Activated T-helper 2 cell treated with anti-CD3 and anti-CD28 coated beads, Interferon-gamma antibody, Interleukin-2, Interleukin-4, amounts not matched to agents 10 μg/mL and 5 μg/mL and 100 μg/mL, durations not matched to agents 14 hours and 24 hours and 36 hours (primary cell): ENCODE data around the gene LPCAT1. TPM values are rescaled to one million over a fixed set of nuclear protein-coding genes. Genes with fewer than 3 reads are reported as not detected.

Experiments used
- DNase-seq: peaks from one replicate; pipeline ENCODE4 v3.0.0; 2021; ENCODE audit warnings: low spot score
- H3K27ac Mint-ChIP-seq: one replicate; pipeline ENCODE4 v1.8.0; 2021; ENCODE audit warnings: mixed read lengths
- H3K27me3 Mint-ChIP-seq: one replicate; pipeline ENCODE4 v1.8.0; 2021; ENCODE audit warnings: low read depth, mixed read lengths
- H3K36me3 Mint-ChIP-seq: one replicate; pipeline ENCODE4 v1.8.0; 2021; ENCODE audit warnings: low read depth, mixed read lengths
- H3K4me1 Mint-ChIP-seq: one replicate; pipeline ENCODE4 v1.8.0; 2021; ENCODE audit warnings: low read depth, mixed read lengths
- H3K4me3 Mint-ChIP-seq: one replicate; pipeline ENCODE4 v1.8.0; 2021; ENCODE audit warnings: low read depth, mild to moderate bottlenecking, moderate library complexity, mixed read lengths
- H3K9me3 Mint-ChIP-seq: one replicate; pipeline ENCODE4 v1.8.0; 2021; ENCODE audit warnings: mixed read lengths
- intact Hi-C: fragments of 100-400 bp; cut with micrococcal nuclease; formaldehyde crosslinking; loops from one replicate; pipeline ENCODE4 v1.15.1; 2023
- total RNA-seq: library from RNA; stranded (reverse); gene quantifications from 2 replicates; pipeline ENCODE4 v1.2.3, GENCODE V29; 2022

Gene LPCAT1
- total RNA-seq, 1 donor from 2014 or later = 78.4 TPM

DNA sequence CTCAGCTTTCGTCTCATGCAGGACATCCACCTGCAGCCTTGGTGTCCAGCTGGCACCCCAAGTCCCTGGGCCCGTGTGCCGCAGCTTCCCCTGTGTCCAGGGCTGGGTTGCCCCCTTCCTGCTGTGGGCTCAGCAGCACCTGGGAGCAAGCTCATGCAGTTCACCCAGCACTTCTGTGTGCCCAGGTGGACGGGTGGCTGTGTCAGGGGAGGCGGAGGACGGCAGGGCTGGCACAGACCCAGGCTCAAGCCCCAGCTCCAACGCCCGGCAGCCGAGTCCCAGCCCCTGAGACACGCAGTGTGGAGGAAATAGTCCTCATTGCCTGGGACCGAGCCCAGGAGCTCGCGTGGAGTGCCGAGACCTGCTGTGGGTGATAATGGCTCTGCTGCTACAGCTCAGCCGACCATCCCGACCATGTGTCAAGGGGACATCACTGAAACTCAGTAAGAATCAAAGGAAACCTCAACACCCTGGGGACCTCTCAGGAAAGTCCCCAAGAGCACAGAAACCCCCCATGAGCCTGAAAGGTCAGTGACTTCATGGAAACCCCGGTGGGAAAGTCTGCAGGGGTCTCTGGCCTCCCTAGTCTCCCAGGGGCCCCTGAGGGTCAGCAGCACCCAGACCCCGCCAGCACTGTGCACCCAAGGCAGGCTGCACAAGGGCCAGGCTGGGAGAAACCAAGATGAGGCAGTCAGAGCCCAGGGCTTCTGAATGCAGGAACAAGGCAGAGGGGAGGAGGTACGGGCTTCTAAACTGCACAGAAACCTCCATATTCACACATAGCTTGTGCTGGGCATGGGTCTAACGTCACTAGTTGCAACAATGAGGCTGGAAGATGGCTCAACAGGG lies 38.8 kb downstream of the LPCAT1 start:
- Mint-ChIP-seq H3K4me3 (no peak overlapping the region), H3K36me3 (peaks cover 34% of the 10 kb centered on the region), H3K27ac (no peak overlapping the region), H3K27me3 (no peaks in the 10 kb centered on the region), H3K9me3 (no peaks in the 10 kb centered on the region), H3K4me1 (peaks cover 9% of the 10 kb centered on the region)
- intact Hi-C loops = loop anchor here (5.0 kb wide), 1 partner anchor 42 kb away; no protein-coding TSS in a partner anchor
- no peak for DNase-seq

DNA sequence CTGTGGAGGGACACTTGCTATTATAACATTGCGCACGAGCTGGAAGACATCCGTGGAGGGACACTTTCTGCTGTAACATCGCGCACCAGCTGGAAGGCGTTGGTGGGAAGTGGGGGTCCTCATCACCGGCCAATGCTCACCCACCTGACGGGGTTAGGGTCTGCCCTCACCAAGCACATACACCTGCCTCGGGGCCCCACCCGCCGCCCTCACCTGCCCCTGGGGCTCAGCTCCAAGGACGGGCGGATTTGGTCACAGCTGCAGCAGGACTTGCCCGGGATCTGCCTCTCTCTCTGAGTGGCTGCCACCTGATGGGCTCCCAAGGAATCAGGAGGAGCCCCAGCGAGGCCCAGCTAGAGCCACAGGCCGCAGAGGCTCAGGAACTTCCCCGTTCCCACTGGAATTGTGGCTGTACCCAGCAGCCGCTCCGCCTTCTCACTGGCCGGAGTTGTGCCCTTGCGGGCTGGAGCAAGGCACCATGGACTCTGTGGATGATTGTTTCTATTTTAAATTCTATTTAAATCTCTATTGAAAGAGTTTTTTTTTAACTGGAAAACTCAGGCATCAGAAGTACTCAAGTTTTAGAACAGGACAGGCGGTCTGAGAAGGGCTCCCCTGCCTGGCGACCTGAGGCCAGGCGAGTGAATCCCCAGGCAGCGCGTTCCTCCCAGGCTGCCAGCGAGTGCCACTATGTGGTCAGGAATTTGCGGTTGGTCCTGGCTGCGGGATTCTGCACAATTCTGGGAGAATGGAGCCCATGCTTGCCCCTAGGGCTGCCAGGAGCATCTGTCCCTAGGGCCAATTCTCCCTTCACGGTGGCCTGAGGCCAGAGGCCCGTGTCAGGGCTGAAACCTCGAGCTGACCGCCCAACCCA lies 39.7 kb downstream of the LPCAT1 start:
- no peak for DNase-seq
- Mint-ChIP-seq H3K4me3 (no peak overlapping the region), H3K4me1 (peaks cover 2% of the 10 kb centered on the region), H3K27ac (no peak overlapping the region), H3K9me3 (no peaks in the 10 kb centered on the region), H3K27me3 (no peaks in the 10 kb centered on the region), H3K36me3 (peaks cover 28% of the 10 kb centered on the region)
- intact Hi-C loops = no loop called here

DNA sequence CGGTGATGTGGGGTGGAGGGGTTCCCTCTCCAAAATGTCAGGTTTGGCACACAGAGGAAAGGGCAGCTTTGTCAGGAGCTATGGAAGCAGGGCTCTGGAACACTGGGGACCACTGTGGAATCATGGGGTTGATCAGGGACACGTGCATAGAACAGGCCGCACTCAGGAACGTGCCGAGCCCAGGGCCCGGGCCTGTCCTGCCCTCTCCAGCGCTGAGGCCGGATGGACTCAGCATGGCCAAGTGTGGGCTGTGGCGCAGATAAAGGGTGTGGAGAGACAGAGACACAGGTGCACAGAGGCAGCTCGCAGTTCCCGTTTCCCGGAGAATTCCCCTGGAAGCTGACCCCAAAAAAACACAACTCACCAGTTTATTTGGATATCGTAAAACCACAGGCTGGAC lies 40.7 kb downstream of the LPCAT1 start:
- H3K27me3 Mint-ChIP-seq = no peaks in the 10 kb centered on the region
- intact Hi-C loops = no loop called here
- no peak for DNase-seq
- no peak overlapping the region for H3K4me3 Mint-ChIP-seq
- no peaks in the 10 kb centered on the region for H3K9me3 Mint-ChIP-seq
- peaks cover 2% of the 10 kb centered on the region for H3K4me1 Mint-ChIP-seq
- peaks cover 30% of the 10 kb centered on the region for H3K36me3 Mint-ChIP-seq
- H3K27ac Mint-ChIP-seq = no peak overlapping the region

DNA sequence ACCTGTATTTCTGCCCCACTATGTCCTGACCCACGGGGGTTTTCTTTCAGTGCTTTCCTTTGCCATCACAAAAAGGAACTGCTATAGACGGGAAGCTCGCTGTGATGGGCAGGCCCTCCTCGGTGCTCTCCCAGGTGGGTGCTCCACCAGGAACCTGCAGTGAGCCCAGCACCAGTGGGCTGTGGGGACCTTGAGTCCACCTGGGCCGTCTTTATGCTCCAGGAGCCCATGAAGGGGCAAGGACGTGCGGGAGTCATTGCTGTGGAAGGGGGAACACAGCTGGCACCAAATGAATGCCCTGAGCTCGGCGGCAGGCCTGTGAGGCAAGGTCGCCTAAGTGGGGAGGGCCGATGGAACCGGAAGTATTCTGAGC lies 41.8 kb downstream of the LPCAT1 start:
- no peak overlapping the region for H3K4me3 Mint-ChIP-seq
- no peak for DNase-seq
- intact Hi-C loops = no loop called here
- H3K4me1 Mint-ChIP-seq = peaks cover 2% of the 10 kb centered on the region
- H3K27me3 Mint-ChIP-seq = no peaks in the 10 kb centered on the region
- H3K27ac Mint-ChIP-seq = no peak overlapping the region
- H3K9me3 Mint-ChIP-seq = no peaks in the 10 kb centered on the region
- peaks cover 23% of the 10 kb centered on the region for H3K36me3 Mint-ChIP-seq

DNA sequence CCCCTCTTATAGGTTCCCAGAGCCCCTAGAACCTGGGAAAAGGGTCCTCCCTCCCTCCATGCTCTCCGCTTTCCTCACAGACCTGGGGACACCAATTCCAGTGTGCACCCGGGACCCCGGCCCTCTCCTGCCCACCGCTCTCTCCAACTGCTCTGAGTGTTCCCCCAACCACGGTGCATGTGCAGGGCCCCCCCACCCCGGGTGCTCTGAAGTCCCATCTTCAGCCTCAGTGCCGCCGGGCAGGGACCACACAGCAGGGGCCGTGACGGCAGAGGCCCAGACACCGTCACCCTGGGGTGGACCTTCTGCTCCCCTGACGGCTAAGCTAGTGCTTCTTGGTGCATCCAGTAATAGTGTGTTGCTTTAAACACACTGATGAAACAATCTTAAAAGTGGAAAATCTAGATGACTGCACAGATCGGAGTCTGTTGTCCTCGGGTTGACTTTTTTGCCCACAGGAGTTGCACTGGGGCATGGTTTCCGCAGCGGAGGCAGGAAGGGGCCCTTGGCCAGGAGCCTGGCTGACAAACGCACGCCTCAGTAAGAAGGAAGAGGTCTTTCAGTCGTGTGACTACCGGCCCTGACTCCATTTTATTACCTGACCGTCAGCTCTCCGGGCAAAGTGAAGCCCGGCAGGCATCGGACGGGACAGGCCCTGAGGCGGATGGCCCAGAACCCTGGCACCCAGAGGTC lies 42.3 kb downstream of the LPCAT1 start:
- no peaks in the 10 kb centered on the region for H3K27me3 Mint-ChIP-seq
- H3K4me1 Mint-ChIP-seq = peaks cover 2% of the 10 kb centered on the region
- intact Hi-C loops = no loop called here

DNA sequence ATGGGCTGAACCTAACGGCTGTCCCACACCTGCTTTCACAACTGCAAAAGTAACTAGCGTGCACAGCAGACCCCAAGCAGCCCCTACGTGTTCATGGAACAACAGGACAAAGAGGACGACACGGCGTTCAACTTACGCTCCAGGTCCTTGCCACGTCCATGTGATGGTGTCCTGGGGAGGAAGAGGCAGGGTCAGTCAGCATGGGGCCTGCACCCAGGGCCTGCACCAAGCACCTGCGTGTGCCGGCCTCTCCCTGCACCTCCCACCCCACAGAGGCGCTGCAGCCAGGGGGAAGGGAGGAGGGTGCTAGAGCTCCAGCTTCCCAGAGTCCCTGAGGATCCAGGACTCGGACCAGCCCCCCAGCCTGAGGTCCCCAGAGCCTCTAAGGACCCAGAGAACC lies 43.0 kb downstream of the LPCAT1 start:
- intact Hi-C loops = no loop called here
- Mint-ChIP-seq H3K36me3 (peaks cover 23% of the 10 kb centered on the region), H3K4me1 (peaks cover 2% of the 10 kb centered on the region), H3K4me3 (no peak overlapping the region), H3K27me3 (no peaks in the 10 kb centered on the region), H3K27ac (no peak overlapping the region), H3K9me3 (no peaks in the 10 kb centered on the region)
- no peak for DNase-seq

More for the DNA sequence above, 42.3 kb downstream of the LPCAT1 start:
- Mint-ChIP-seq H3K9me3 (no peaks in the 10 kb centered on the region), H3K27ac (no peak overlapping the region), H3K36me3 (peaks cover 23% of the 10 kb centered on the region), H3K4me3 (no peak overlapping the region)
- no peak for DNase-seq

DNA sequence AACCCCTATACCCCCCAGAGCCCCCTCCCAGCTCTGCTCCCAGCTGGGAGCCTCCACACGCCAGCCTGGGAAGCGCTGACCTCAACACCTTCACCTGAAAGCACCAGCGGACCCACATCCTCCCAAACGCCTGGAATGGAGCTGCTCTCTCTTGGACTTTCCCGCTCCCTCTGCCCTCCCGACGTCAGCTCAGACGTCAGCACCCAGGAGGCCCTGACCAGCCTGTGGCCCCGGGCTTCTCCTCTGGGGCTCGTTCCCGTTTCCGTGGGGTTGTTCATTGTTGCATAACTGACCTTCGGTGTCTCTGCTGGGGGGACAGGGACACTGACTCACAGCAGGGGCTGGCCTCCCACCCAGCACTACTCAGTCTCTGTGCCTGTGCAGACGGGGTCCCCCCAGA lies 43.5 kb downstream of the LPCAT1 start:
- Mint-ChIP-seq H3K9me3 (no peaks in the 10 kb centered on the region), H3K4me1 (peaks cover 2% of the 10 kb centered on the region), H3K36me3 (peaks cover 23% of the 10 kb centered on the region), H3K4me3 (no peak overlapping the region), H3K27ac (no peak overlapping the region), H3K27me3 (no peaks in the 10 kb centered on the region)
- intact Hi-C loops = no loop called here
- no peak for DNase-seq

DNA sequence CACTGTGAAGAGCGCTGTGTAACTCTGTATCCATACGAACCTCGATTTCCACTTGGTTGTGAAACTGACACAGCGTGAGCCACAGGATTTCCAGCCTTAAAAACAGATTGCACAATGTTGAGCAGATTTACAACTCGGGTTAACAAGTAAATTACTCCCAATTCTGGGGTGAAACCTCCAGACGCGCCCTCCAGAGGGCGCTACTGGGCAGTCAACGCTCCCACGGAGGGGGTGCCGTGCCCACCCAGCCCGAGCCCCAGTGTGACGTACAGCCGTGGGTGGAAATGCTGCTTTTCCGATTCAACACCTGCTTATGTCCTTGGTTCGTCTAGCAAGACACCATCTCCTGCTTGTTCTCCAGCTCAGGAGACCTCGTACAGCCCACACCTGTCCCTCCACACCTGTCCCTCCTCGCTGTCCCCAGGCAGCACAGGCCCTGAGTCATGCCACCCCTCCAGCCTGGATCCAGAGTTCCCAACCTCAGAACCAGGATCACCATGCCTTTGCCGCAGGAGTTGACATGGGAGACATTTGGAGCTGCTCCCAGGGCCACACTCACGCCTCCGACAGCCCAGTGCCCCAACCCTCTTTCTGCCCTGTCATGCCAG lies 44.1 kb downstream of the LPCAT1 start:
- no peaks in the 10 kb centered on the region for H3K27me3 Mint-ChIP-seq
- H3K36me3 Mint-ChIP-seq = peaks cover 27% of the 10 kb centered on the region
- no peak for DNase-seq

DNA sequence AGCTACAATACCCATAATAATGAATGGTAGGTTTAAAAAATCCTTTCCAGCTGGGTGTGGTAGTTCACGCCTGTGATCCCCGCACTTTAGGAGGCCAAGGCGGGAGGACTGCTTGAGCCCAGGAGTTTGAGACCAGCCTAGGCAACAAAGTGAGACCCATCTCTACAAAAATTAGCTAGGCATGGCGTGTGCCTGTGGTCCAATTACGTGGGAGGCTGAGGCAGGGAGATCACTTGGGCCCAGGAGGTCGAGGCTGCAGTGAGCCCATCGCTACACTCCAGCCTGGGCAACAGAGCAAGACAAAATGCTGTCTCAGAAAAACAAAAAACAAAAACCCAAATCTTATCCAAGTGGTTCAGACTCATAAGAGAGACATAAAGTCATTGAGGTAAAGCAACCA lies 44.7 kb downstream of the LPCAT1 start:
- no peak for DNase-seq
- Mint-ChIP-seq H3K36me3 (peaks cover 28% of the 10 kb centered on the region), H3K4me1 (peaks cover 2% of the 10 kb centered on the region), H3K27me3 (no peaks in the 10 kb centered on the region), H3K27ac (no peak overlapping the region), H3K9me3 (no peaks in the 10 kb centered on the region), H3K4me3 (no peak overlapping the region)
- intact Hi-C loops = loop anchor here (1.0 kb wide), 1 partner anchor 162 kb away; no protein-coding TSS in a partner anchor

More for the DNA sequence above, 44.1 kb downstream of the LPCAT1 start:
- no peaks in the 10 kb centered on the region for H3K9me3 Mint-ChIP-seq
- no peak overlapping the region for H3K4me3 Mint-ChIP-seq
- intact Hi-C loops = loop anchor here (1.0 kb wide), 1 partner anchor 162 kb away; no protein-coding TSS in a partner anchor
- no peak overlapping the region for H3K27ac Mint-ChIP-seq
- H3K4me1 Mint-ChIP-seq = peaks cover 2% of the 10 kb centered on the region

DNA sequence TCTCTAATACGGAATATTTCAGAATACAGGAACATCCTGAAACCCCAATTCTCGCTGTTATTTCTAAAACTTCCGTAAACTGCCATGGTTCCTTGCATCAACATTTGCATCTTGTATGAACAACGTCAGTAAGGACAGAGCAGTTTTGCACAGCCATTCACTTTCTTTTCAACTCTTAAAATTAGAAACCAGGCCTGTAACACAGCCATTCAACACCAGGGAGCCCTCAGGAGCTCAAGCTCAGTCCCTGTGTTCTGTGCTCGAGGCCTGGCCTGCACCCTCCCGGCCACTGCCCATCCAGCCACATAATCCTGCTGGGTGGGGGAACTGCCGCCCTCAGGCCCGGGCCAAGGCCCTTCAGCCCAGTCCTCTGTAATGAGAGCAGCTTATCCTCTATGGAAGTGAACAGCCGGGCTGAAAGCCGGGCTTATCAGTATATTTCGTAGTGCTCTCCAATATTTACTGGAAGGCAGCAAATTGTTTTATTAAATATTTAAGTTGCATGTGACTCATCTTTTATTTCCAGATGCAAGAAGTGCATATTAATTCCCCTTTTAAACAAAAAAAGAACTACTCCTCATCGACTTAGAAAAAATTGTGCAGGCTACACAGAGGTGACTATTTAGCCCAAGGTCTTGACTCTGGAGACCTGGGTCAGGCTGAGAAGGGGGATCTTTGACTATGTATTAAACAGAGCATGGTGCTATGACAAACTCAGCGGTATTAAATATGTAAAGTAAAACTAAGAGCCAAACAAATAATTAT lies 45.3 kb downstream of the LPCAT1 start:
- Mint-ChIP-seq H3K27ac (no peak overlapping the region), H3K36me3 (peaks cover 27% of the 10 kb centered on the region), H3K4me3 (no peak overlapping the region), H3K9me3 (no peaks in the 10 kb centered on the region), H3K27me3 (no peaks in the 10 kb centered on the region), H3K4me1 (peaks cover 1% of the 10 kb centered on the region)
- intact Hi-C loops = loop anchor here (1.0 kb wide), 1 partner anchor 163 kb away; no protein-coding TSS in a partner anchor
- DNase-seq = no peak

DNA sequence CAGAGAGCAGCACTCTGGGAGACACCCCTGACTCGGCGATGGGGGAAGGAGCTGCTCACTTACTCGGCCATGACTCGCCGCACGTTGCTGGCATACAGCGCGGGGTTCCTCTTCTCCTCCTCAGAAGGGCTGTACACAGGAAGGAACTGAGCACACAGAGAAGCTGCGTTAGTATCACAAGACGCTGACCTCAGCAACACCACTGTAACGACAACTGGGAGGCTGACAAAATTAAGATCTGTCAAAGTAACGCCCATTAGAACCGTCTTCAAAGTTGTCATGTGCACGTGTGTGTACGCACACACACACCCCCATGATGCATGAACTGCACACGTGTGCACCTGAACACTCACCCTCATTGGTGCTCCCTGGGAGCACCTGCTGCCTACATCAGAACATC lies 46.4 kb downstream of the LPCAT1 start:
- DNase-seq = no peak
- peaks cover 33% of the 10 kb centered on the region for H3K36me3 Mint-ChIP-seq
- no peak overlapping the region for H3K27ac Mint-ChIP-seq
- H3K4me3 Mint-ChIP-seq = no peak overlapping the region
- intact Hi-C loops = no loop called here
- no peaks in the 10 kb centered on the region for H3K9me3 Mint-ChIP-seq
- H3K27me3 Mint-ChIP-seq = no peaks in the 10 kb centered on the region
- H3K4me1 Mint-ChIP-seq = no peaks in the 10 kb centered on the region

DNA sequence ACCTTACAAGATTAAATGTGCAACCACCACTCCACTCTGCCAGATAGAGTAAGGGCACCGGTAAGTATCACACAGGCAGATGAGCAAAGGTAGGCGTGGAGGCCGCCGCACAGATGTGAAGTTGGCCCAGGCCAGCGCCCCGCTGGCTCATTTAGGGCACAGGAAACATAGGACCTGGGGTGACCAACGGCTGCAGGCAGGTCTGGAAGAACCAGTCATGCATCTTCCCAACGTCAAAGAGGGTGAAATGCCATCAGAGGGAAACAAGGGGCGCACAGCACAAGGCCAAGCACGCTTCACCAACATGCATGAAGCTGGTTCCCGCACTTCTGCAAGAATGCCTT lies 46.8 kb downstream of the LPCAT1 start:
- H3K9me3 Mint-ChIP-seq = no peaks in the 10 kb centered on the region
- peaks cover 33% of the 10 kb centered on the region for H3K36me3 Mint-ChIP-seq
- no peaks in the 10 kb centered on the region for H3K27me3 Mint-ChIP-seq
- intact Hi-C loops = no loop called here
- no peaks in the 10 kb centered on the region for H3K4me1 Mint-ChIP-seq
- no peak for DNase-seq
- no peak overlapping the region for H3K4me3 Mint-ChIP-seq
- H3K27ac Mint-ChIP-seq = no peak overlapping the region
